ELF-1 (cell line): Measurements from ENCODE around the gene PAFAH1B1.
"Not testable (repeated sequence)": the region's sequence is repeated elsewhere in the genome, so short reads cannot be mapped to it uniquely, and the experiment has no call there.

Source experiments
- DNase-seq: peaks from one replicate; pipeline ENCODE4 v3.0.0-alpha.2; 2016; ENCODE audit warnings: low read depth, low spot score

PAFAH1B1 gene

DNA sequence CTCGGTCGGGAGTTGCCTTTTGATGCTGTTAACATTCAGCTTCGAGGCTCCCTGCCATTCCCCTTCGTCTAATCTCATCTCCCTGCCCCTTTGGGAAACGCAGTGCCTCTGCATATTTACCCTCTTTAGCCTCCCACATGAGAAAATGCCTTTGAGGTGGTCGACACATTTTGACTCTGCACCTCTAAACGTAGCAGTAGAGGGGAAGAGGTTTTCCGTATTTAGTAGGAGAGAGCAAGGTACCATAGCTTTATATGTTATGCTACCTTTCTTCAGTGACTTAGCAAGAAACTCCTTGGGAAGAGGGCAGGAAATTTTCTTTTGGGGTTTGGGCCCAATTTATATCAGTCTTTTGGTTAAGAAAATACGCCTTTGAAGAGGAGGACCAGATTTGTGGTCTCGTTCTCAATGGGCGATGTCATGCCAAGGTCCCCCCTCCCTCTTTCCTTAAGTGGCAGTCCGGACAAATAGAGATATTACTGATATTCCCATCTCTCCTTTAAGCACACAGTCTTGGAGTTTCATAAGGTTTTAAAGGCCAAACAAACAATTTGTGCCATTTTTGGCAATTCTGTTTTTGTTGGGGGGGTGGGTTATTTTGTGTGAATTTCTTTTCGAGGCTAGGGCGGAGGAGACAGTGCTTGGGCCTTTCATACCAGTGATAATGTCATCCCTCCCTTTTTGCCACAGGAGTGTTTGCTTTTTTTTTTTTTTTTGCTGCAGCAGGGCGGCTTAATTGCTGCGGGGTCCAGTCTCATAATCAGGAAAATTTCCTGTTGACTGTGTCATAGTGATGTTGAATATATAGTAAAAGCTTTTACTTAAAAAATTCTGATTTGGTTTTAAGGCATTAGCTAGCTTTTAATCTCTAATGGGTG is 1.5 kb downstream of the PAFAH1B1 start:
- peak; percentile 21 for DNase-seq

DNA sequence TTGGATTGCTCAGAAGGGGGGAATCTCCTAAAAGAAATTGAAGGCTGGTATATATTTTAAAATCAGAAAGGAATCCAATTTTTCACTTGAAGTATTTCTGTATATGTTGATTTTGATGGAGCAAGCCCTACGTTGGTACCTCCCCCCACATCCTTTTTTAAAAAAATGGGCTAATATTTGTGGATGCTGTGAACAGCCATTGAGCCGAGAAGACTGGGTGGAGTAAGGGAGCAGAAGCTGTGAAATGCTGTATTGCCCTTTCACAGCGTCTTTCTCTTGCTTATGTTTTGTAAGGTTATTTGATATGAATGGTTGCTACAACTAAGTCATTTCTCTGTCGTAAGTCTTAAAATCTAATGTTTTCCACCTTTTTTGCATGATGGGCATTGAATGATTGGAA is 2.3 kb downstream of the PAFAH1B1 start:
- no peak for DNase-seq

DNA sequence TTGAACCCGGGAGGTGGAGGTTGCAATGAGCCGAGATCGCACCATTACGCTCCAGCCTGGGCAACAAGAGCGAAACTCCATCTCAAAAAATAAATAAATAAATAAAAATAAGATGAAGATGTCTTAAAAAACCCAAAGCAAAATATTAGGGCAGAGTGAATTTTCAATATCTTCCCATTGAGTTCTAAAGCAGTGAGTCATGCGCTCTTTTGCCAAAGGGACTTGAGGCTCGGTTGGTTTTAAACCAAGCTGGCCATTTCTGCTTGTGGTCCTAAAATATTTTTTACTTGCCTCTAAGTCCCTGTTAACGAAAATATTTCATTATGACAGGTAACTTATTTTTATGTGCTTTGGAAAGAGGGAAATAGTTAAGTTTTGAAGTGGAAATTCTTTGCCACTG is 4.7 kb downstream of the PAFAH1B1 start:
- DNase-seq, result no peak

DNA sequence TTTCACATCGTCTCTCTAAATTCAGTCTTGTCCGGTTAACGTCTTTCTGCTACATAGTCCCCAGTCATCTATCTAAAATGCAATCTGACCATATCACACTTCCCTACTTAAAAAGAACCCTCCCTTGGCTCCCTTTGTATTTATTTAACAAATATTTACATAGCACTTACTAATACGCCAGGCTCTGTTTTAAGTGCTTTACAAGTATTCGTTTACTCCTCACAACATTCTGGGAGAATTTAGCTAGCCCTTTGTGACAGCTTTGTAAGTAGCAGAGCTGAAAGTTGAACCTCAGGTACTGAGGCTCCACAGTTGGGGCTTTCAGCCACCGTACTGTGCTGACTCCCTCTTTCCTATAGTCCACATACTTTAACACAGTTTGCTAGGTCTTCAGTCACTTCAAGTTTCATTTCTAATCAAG is 9.2 kb downstream of the PAFAH1B1 start:
- no peak for DNase-seq

DNA sequence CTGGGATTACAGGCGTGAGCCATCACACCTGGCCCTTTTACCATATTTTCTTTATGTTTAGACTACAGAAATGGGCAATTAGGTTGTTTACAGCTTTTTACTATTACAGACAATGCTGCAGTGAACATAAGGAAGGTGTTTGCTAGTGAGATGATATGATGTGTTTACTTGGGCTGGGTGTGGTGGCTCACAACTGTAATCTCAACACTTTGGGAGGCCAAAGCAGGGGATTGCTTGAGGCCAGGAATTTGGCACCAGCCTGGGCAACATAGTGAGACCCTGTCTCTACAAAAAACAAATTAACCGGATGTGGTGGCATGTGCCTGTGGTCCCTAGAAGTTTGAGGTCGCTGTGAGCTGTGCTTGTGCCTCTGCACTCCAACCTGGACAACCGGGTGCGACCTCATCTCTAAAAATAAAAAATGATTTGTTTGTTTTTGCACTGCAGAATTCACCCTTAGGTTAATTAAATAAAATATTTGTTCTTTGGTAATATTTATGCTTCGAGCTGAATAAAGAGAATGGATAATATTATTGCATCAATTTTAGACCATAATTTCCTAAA is 15.0 kb downstream of the PAFAH1B1 start:
- DNase-seq, result no peak

DNA sequence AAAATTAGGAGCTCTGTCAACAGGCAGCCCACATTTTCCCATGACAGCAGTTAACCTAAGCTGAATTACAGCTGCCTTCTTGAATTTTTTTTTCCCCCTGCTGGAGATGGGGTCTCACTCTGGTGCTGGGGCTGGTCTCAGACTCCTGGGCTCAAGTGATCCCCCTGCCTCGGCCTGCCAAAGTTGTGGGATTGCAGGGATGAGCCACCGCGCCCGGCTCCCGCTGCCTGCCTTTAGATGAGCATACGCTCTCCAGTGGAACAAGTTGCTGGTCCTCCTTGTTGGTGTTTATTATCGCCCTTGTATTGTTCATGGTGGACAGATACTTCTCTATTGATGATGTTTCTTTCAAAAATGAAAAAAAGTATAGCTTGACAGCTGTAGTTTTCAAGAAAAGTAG is 15.6 kb downstream of the PAFAH1B1 start:
- no peak for DNase-seq

DNA sequence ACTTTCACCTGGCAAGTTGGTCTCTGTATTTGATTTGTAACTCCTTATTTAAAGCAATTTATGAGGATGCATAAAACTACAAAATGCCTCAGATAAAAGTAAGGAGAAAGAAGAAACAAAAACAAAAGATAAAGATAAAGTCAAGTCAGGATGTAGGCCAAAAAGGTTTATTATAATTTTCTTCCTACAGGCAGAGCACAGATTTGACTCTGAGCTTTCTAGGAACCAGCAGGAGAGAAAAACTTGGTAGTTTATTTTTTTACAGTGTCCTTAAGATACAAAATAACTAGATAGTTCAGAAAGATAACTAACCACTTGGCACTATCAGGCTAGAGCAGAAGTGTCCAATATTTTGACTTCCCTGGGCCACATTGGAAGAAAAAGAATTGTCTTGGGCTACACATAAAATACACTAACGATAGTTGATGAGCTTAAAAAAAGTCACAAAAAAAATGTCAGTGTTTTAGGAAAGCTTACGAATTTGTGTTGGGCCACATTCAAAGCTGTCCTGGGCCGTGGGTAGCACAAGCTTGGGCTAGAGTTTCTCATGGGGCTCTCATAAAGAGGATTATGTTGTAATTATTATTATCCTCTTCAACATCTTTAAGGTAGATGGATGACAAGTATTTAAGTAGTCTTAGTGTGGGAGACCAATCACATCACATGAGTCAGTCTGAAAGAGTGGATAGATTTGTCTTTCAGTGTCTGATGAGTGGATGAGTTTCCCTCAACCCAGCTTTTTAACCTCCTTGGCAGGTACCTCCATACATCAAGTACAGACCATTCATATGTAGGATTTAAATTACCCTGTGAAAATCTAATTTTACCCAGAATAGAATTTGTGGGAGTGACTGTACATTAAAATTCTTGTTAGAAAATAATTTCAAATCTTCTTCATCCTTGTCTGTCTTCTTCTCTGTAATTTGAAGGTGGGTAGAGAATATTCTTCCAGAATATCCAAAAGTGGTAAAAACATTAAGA is 17.0 kb downstream of the PAFAH1B1 start:
- no peak for DNase-seq

DNA sequence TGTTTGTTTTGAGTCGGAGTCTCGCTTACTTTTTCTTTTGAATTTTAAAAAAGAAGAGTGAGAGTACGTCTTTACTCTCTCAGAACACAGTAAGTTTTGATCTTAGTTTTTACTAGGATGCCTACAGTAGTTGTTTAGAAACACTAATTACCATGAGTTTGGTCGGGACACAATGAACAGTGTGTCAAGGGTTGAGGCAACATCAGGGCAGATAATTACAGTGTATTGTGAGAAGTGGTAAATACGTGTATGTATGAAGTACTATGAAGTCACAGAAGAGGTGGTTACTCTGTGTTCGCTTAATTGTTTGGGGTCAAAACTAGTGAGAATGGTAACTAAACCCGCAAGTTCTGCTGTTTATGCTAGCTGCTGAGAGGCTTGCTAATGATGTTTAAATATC is 18.2 kb downstream of the PAFAH1B1 start:
- DNase-seq, result no peak

DNA sequence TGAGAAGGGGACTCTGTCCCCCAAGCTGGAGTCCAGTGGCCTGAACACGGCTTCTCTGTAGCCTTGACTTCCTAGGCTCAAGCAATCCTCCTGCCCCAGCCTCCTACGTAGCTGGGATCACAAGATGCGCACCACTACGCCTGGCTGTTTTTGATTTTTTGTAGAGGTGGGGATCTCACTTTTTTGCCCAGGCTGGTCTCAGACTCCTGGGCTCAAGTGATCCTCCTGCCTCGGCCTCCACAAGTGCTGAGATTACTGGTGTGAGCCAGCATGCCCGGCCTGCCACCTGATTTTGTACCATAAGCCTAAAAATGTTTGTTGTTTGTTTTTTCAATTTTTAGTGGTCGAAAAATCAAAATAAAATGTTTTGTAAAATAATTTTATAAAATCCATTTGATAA is 19.2 kb downstream of the PAFAH1B1 start:
- no peak for DNase-seq

DNA sequence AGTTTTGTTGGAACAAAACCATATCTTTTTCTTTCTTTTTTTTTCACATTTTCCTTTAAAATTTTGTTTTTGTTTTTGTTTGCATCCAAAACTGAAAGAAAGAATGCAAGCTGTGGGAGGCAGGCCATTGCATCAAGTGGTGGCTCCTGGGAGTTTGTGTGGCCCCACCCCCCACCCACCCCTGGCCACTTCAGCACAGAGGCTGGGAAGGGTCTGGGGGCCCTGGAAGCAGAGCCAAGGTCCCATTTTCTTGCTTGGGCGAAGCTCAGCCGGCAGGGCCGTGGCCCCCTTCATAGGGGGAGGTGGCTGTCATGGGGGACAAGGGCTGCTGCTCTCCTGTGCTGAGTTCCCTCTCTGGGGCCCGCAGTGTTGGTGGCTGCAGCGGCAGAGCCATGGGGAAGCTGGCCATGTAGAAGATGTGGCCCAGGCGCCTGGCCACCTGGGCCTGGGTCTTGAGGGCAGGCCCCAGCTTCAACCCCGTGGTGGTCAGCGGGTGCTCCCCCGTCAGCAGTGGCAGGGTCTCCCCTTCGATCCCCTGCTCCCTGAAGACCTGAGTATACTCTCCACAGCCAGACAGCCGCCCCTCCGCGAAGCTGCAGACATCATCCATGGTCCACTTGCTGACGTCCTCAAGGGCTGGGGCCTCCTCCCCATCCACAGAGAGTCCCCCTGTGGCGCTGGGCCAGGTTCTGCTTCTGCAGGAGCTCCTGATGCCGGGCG is 19.8 kb downstream of the PAFAH1B1 start:
- no peak for DNase-seq

DNA sequence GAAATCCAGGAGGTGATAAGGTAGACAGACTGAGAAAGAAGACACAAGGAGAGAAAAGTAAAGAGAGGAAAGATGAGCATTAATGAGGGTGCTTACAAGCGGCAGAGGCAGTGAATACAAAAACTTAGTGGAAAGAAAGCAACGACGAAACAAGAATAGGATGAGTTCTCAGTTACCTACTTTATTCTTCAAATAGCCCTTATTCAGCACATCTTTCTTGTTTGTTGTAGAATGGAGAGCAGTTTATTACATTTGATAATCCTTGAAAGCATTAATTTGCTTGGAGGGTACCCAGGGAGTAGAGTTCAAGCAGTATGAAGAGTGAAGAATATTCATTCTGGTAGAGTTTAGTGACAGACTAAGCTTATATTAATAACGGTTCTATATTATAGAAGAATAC is 22.4 kb downstream of the PAFAH1B1 start:
- DNase-seq, result no peak

DNA sequence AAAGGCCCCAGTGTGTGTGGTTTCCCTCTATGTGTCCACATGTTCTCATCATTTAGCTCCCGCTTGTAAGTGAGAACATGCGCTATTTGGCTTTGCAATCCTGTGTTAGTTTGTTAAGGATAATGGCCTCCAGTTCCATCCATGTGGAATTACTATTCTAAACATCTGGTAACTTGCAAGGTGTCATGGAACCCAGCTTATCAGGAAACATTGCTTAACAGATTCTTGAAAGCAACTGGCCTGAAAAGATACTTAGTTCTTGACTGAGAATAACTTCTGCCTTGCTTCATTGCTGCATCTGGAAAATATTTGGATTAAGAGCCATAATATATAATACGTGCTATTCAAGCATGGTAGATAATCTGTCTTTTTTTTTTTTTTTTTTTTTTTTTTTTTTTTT is 27.8 kb downstream of the PAFAH1B1 start:
- DNase-seq, result no peak

DNA sequence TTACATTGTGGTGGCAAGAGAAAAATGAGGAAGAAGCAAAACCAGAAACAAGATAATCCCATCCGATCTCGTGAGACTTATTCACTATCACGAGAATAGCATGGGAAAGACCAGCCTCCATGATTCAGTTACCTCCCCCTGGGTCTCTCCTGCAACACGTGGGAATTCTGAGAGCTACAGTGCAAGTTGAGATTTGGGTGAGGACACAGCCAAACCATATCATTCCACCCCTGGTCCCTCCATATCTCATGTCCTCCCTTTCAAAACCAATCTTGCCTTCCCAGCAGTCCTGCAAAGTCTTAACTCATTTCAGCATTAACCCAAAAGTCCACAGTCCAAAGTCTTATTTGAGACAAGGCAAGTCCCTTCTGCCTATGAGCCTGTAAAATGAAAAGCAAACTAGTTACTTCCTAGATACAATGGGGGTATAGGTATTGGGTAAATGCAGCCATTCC is 28.5 kb downstream of the PAFAH1B1 start:
- DNase-seq, result not testable (repeated sequence)

DNA sequence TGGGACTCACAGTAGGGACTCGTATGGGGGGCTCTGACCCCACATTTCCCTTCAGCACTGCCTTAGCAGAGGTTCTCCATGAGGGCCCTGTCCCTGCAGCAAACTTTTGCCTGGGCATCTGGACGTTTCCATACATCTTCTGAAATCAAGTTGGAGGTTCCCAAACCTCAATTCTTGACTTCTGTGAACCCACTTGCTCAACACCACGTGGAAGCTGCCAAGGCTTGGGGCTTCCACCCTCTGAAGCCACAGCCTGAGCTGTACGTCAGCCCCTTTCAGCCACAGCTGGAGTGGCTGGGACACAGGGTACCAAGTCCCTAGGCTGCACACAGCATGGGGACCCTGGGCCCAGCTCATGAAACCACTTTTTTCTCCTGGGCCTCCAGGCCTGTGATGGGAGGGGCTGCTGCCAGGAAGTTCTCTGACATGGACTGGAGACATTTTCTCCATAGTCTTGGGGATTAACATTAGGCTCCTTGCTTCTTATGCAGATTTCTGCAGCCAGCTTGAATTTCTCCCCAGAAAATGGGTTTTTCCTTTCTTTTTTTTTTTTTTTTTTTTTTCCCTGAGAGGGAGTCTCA is 29.4 kb downstream of the PAFAH1B1 start:
- DNase-seq, result not testable (repeated sequence)

DNA sequence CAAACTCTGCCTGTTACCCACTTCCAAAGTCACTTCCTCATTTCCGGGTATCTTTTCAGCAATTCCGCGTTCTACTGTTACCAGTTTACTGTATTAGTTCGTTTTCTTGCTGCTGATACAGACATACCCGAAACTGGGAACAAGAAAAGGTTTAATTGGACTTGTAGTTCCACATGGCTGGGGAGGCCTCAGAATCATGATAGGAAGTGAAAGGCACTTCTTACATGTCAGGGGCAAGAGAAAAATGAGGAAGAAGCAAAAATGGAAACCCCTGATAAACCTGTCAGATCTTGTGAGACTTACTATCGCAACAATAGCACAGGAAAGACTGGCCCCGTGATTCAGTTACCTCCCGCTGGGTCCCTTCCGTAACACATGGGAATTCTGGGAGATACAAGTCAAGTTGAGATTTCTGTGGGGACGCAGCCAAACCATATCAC is 30.9 kb downstream of the PAFAH1B1 start:
- DNase-seq, result no peak

DNA sequence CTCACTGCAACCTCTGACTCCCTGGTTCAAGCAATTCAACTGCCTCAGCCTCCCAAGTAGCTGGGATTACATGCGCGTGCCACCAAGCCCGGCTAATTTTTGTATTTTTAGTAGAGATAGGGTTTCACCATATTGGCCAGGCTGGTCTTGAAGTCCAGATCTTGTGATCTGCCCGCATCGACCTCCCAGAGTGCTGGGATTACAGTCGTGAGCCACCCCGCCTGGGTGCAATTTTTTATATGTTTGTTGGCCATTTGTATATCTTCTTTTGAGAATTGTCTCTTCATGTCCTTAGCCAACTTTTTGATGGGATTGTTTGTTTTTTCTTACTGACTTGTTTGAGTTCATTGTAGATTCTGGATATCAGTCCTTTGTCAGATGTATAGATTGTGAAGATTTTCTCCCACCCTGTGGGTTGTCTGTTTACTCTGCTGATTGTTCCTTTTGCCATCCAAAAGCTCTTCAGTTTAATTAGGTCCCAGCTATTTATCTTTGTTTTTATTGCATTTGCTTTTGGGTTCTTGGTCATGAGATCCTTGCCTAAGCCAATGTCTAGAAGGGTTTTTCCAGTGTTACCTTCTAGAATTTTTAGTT is 33.3 kb downstream of the PAFAH1B1 start:
- DNase-seq, result not testable (repeated sequence)

DNA sequence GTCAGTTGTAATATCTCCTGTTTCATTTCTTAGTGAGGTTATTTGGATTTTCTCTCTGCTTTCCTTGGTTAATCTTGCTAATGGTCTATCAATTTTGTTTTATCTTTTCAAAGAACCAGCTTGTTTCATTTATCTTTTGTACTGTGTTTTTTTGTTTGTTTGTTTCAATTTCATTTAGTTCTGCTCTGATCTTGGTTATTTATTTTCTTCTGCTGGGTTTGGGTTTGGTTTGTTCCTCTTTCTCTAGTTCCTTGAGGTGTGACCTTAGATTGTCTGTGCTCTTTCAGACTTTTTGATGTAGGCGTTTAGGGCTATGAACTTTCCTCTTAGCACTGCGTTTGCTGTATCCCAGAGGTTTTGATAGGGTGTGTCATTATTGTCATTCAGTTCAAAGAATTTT is 35.5 kb downstream of the PAFAH1B1 start:
- DNase-seq, result not testable (repeated sequence)

DNA sequence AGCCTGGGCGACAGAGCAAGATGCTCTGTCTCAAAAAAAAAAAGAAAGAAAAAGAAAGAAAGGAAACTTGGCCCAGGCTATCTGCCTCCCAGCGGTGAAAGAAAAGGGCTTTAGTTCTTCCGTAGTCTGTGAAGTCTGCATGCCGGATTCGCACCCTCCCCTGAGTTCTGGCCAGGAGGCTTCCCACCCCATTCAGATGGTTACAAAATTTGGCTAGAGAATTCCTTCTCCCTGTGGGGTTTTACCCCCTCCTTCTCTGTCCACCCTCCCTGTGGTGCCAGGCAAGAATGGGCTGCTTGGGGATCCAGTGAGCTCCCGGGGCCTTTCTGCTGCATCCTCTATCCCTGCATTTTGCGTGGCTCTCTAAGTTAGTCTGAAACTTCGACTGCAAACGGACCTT is 37.8 kb downstream of the PAFAH1B1 start:
- peak; percentile 24 for DNase-seq

DNA sequence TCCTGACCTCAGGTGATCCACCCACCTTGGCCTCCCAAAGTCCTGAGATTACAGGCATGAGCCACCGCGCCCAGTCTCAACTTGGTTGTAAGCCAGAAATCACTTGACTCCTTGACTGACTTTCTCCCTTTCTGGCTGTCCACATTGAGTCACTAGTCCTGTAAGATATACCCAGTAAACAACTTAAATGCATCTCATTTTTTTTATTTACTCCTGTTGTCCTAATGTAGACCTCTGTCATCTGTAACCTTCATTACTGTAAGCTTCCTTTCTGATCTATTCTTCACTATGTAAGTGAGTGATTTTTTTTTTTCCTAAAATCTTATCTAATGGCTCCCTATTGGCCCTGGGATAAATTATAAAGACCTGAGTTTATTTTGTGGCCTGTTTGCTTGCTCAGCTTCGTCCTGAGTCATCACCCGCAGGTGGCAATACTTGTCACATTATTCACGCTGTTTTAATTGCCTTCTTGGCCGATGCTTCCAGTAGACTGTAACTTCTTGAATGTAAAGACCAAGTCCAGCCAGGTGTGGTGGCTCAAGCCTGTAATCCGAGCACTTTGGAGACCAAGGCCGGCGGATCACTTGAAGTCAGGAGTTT is 41.0 kb downstream of the PAFAH1B1 start:
- DNase-seq, result no peak

DNA sequence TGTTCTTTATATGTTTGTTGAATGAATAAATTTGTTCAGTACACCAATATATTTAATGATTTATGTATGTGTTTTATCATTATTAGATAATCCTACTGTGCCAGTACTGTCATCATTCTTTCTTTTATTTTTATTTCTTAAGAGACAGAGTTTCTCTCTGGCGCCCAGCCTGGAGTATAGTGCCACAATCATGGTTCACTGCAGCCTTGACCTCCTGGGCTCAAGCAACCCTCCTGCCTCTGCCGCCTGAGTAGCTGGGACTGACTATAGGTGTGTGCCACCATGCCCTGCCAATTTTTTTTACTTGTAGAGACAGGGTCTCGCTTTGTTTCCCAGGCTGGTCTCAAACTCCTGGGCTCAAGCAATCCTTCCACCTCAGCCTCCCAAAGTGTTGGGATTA is 41.8 kb downstream of the PAFAH1B1 start:
- DNase-seq, result no peak
